ENCODE results near the gene DESI2. TPM values are rescaled to one million over a fixed set of nuclear protein-coding genes. Genes with fewer than 3 reads are reported as not detected.
"Not testable (repeated sequence)": the region's sequence is repeated elsewhere in the genome, so short reads cannot be mapped to it uniquely, and the experiment has no call there.

Gene DESI2
- total RNA-seq, 4 donors from 2014 or later = 38.5 to 56.3 (median 41.1) TPM

DNA sequence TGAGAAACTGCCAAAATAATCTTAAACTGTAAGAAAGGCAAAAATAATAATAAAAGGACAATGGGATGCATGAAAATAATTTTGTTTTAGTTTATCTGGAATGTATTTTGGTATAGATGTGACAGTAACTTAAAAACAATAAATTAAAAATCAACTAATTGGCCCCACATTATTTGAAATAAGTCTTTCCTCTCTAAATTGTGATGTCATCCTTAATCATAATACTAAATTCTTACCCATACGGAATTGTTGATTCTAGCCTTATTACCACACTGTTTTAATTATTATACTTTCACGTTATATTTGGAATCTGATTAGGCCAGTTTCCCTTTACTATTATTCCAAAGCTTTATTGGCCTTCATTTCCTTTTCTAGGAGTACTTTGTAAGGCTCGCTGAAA lies 7.7 kb downstream of the DESI2 start:
- no peaks in the 10 kb centered on the region for H3K27me3 ChIP-seq
- WGBS, 2 donors (ENCODE audit: low coverage in 1 of 2) = 94 to 95% methylated on average over 3 of the region's 3 CpGs
- H3K9me3 ChIP-seq = no peaks in the 10 kb centered on the region
- H3K27ac ChIP-seq = no peak overlapping the region
- ATAC-seq = no peak
- peaks cover 0 to 61% (median 5%) of the 10 kb centered on the region in 3 donors for H3K4me1 ChIP-seq
- TF ChIP-seq EP300 (IDR thresholded peaks at IDR 0.05) (no peak), POLR2AphosphoS5 (IDR thresholded peaks at IDR 0.05) (no peak), POLR2A (IDR thresholded peaks at IDR 0.05) (no peak)
- TF ChIP-seq, protein P1, sequence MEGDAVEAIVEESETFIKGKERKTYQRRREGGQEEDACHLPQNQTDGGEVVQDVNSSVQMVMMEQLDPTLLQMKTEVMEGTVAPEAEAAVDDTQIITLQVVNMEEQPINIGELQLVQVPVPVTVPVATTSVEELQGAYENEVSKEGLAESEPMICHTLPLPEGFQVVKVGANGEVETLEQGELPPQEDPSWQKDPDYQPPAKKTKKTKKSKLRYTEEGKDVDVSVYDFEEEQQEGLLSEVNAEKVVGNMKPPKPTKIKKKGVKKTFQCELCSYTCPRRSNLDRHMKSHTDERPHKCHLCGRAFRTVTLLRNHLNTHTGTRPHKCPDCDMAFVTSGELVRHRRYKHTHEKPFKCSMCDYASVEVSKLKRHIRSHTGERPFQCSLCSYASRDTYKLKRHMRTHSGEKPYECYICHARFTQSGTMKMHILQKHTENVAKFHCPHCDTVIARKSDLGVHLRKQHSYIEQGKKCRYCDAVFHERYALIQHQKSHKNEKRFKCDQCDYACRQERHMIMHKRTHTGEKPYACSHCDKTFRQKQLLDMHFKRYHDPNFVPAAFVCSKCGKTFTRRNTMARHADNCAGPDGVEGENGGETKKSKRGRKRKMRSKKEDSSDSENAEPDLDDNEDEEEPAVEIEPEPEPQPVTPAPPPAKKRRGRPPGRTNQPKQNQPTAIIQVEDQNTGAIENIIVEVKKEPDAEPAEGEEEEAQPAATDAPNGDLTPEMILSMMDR (IDR thresholded peaks at IDR 0.05) = no peak
- no peak overlapping the region for H3K4me3 ChIP-seq
- H3K36me3 ChIP-seq = peaks cover 0 to 4% of the 10 kb centered on the region in 2 donors

DNA sequence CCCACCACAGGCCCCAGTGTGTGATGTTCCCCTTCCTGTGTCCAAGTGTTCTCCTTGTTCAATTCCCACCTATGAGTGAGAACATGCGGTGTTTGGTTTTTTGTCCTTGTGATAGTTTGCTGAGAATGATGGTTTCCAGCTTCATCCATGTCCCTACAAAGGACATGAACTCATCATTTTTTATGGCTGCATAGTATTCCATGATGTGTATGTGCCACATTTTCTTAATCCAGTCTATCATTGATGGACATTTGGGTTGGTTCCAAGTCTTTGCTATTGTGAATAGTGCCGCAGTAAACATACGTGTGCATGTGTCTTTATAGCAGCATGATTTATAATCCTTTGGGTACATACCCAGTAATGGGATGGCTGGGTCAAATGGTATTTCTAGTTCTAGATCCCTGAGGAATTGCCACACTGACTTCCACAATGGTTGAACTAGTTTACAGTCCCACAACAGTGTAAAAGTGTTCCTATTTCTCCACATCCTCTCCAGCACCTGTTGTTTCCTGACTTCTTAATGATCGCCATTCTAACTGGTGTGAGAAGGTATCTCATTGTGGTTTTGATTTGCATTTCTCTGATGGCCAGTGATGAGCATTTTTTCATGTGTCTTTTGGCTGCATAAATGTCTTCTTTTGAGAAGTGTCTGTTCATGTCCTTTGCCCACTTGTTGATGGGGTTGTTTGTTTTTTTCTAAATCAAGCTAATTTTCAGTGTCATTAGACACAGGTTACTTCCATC lies 8.8 kb downstream of the DESI2 start:
- not testable (repeated sequence) for H3K36me3 ChIP-seq, H3K27ac ChIP-seq, ATAC-seq, H3K4me3 ChIP-seq, H3K9me3 ChIP-seq, H3K27me3 ChIP-seq
- WGBS, 2 donors (ENCODE audit: low coverage in 1 of 2) = 86 to 100% methylated on average over 1 of the region's 4 CpGs
- peaks cover 0 to 56% (median 5%) of the 10 kb centered on the region in 3 donors for H3K4me1 ChIP-seq

DNA sequence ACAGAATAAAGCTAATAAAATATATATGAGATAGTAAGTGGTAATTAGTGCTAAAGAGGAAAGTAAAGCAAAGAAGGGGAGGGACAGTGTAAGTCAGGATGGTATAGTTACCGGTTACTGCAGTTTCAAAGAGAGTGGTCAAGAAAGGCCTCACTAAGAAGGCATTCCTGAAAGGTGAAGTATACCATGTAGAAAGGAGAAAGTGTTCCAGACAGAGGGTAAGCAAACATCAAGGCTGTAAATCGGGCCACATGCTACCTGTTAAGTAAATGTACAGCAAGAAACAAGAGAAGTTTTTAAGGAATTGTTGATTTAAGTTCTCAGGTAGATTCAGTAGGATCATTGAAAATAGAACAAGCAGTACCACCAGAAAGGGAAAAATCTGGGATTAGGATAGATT lies 9.7 kb downstream of the DESI2 start:
- Histone ChIP-seq H3K4me3 (no peak overlapping the region), H3K9me3 (no peaks in the 10 kb centered on the region), H3K27me3 (no peaks in the 10 kb centered on the region), H3K27ac (no peak overlapping the region), H3K4me1 (peaks cover 0 to 56% (median 5%) of the 10 kb centered on the region in 3 donors), H3K36me3 (no peaks in the 10 kb centered on the region)
- no peak for ATAC-seq
- 71 to 83% methylated on average over 2 of the region's 2 CpGs for WGBS, 2 donors (ENCODE audit: low coverage in 1 of 2)
- TF ChIP-seq POLR2AphosphoS5 (IDR thresholded peaks at IDR 0.05) (no peak), EP300 (IDR thresholded peaks at IDR 0.05) (no peak), POLR2A (IDR thresholded peaks at IDR 0.05) (no peak)
- TF ChIP-seq, protein P1 (IDR thresholded peaks at IDR 0.05) = no peak

DNA sequence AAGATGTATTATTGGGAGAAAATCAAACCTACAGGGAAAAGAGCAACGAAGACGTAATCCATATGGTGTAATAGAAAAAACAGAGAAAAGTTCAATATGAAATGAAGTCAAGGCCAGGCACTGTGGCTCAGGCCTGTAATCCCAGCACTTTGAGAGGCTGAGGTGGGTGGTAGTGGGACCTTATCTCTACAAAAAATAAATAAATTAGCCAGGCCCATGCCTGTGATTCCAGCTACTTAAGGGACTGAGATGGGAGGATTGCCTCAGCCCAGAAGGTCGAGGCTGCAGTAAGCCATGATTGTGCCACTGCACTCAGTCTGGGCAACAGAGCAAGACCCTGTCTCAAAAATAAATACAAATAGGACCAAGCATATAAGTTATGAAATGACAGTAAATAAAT lies 11.4 kb downstream of the DESI2 start:
- H3K27ac ChIP-seq = no peak overlapping the region
- ATAC-seq = no peak

DNA sequence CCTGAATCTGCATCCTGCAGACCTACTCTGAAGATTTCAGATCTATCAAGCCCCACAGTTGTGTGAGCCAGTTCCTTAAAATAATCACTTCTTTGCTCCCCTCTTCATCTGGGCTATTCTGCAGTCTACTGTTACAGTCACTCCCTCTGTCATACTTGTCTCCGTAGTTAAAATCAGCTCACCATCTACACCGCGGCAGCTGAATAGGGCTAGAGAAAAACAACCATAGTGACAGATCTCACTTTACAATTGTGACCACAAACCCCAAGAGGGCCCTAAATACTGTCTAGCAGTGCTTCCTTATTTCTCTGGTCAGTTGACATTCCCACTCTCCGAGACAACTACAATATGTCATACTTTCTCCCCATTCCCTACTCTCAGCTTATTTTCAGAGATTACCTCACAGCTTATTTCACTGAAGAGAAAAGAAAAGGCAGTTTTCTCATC lies 12.9 kb downstream of the DESI2 start:
- H3K4me1 ChIP-seq = peaks cover 0 to 29% (median 0%) of the 10 kb centered on the region in 3 donors
- no peaks in the 10 kb centered on the region for H3K27me3 ChIP-seq
- ATAC-seq = no peak
- no peak overlapping the region for H3K4me3 ChIP-seq
- H3K27ac ChIP-seq = no peak overlapping the region
- H3K9me3 ChIP-seq = no peaks in the 10 kb centered on the region
- 67 to 73% methylated on average over 4 of the region's 4 CpGs for WGBS, 2 donors (ENCODE audit: low coverage in 1 of 2)
- TF ChIP-seq POLR2AphosphoS5 (IDR thresholded peaks at IDR 0.05) (no peak), POLR2A (IDR thresholded peaks at IDR 0.05) (no peak), EP300 (IDR thresholded peaks at IDR 0.05) (no peak)
- TF ChIP-seq, protein P1 (IDR thresholded peaks at IDR 0.05) = no peak
- H3K36me3 ChIP-seq = no peaks in the 10 kb centered on the region

More for the DNA sequence above, 11.4 kb downstream of the DESI2 start:
- Histone ChIP-seq H3K36me3 (no peaks in the 10 kb centered on the region), H3K27me3 (no peaks in the 10 kb centered on the region), H3K9me3 (no peaks in the 10 kb centered on the region), H3K4me1 (peaks cover 0 to 39% (median 0%) of the 10 kb centered on the region in 3 donors), H3K4me3 (no peak overlapping the region)
- no peak for TF ChIP-seq POLR2A (IDR thresholded peaks at IDR 0.05)
- 83 to 86% methylated on average over 3 of the region's 3 CpGs for WGBS, 2 donors (ENCODE audit: low coverage in 1 of 2)

DNA sequence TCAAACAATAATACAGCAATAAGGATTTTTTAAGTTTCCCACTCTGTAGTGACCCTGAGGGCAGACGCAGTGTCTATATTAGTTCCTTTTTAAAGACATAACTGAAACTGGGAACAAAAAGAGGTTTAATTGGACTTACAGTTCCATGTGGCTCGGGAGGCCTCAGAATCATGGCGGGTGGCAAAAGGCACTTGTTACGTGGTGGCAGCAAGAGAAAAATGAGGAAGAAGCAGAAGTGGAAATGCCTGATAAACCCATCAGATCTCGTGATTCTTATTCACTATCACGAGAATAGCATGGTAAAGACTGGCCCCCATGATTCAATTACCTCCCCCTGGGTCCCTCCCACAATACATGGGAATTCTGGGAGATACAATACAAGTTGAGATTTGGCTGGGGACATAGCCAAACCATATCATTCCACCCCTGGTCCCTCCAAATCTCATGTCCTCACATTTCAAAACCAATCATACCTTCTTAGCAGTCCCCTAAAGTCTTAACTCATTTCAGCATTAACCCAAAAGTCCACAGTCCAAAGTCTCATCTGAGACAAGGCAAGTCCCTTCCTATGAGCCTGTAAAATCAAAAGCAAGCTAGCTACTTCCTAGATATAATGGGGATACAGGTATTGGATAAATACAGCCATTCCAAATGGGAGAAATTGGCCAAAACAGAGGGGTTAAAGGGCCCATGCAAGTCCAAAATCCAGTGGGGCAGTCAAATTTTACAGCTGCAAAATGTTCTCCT lies 13.9 kb downstream of the DESI2 start:
- WGBS, 2 donors (ENCODE audit: low coverage in 1 of 2) = 86 to 98% methylated on average over 4 to 6 of the region's 6 CpGs
- not testable (repeated sequence) for ATAC-seq, H3K27ac ChIP-seq, H3K36me3 ChIP-seq, H3K27me3 ChIP-seq, H3K9me3 ChIP-seq, H3K4me3 ChIP-seq
- peaks cover 0 to 29% (median 0%) of the 10 kb centered on the region in 3 donors for H3K4me1 ChIP-seq

Data from gastroesophageal sphincter (tissue), 4 donors.